Hepatocyte (in vitro differentiated cells): ENCODE results near the gene CNOT8.

Source experiments
- CTCF ChIP-seq: fragments of 200-600 bp; sonication (generic); IDR thresholded peaks from 2 replicates; pipeline ENCODE4 v1.5.1; 2016; ENCODE audit warnings: antibody characterized with exemption, mild to moderate bottlenecking; ENCODE audit not compliant: poor library complexity
- EZH2 ChIP-seq: fragments of 200-600 bp; sonication (generic); IDR thresholded peaks from 2 replicates; pipeline ENCODE4 v1.6.1; 2016; ENCODE audit warnings: antibody characterized with exemption, mild to moderate bottlenecking, borderline replicate concordance

GRCh38 chr5:154820383-154820782 is 38.0 kb upstream of the CNOT8 start:
- TF ChIP-seq CTCF (no peak), EZH2 (no peak)
